K562 (cell line): Measurements from ENCODE around the gene CLDN5. TPM values are rescaled to one million over a fixed set of nuclear protein-coding genes. Genes with fewer than 3 reads are reported as not detected.

Source experiments
- ATF1 ChIP-seq, 2 experiments: fragments of 450-650 bp in 1 of 2; IDR thresholded peaks; 2 replicates each; pipeline ENCODE4 v1.6.1; 2016; ENCODE audit warnings: missing compliant biosample characterization in 1 of 2, missing genetic modification characterization in 1 of 2
- CBFA2T2 ChIP-seq: fragments of 450-650 bp; conservative IDR thresholded peaks from 2 replicates; pipeline ENCODE4 v1.6.1; 2017; ENCODE audit warnings: mild to moderate bottlenecking
- CBFB ChIP-seq: sonication (generic); formaldehyde crosslinking; IDR thresholded peaks from 2 replicates; pipeline ENCODE4 v1.4.0; 2020; ENCODE audit warnings: mild to moderate bottlenecking, missing genetic modification reagents
- CBX3 ChIP-seq, 2 experiments: IDR thresholded peaks; 1 replicate in 1 of 2; 2 replicates in 1 of 2; pipeline ENCODE4 v1.6.1; 2012; ENCODE audit warnings: inconsistent platforms in 2 of 2, low read length in 2 of 2, borderline replicate concordance in 1 of 2, control low read depth in 1 of 2
- GABPA ChIP-seq: fragments of 200-800 bp; sonication (Bioruptor generic); conservative IDR thresholded peaks from 2 replicates; pipeline ENCODE4 v1.6.1; 2016; ENCODE audit warnings: low read depth, missing genetic modification characterization, missing compliant biosample characterization
- GTF2F1 ChIP-seq: IDR thresholded peaks from 2 replicates; pipeline ENCODE4 v1.6.1; 2011; ENCODE audit warnings: low read depth, low read length, improper control_type of control experiment
- HNRNPUL1 ChIP-seq: fragments of 200-400 bp; formaldehyde crosslinking; IDR thresholded peaks from 2 replicates; pipeline ENCODE4 v1.6.1; 2017; ENCODE audit warnings: low read length
- MCM2 ChIP-seq: fragments of 450-650 bp; IDR thresholded peaks from 2 replicates; pipeline ENCODE4 v1.6.1; 2017; ENCODE audit warnings: low read depth, mild to moderate bottlenecking
- MCM3 ChIP-seq: fragments of 450-650 bp; IDR thresholded peaks from 2 replicates; pipeline ENCODE4 v1.6.1; 2016
- MEIS2 ChIP-seq: fragments of 450-650 bp; IDR thresholded peaks from 2 replicates; pipeline ENCODE4 v1.6.1; 2014; ENCODE audit warnings: mild to moderate bottlenecking; ENCODE audit not compliant: partially characterized antibody
- MTA2 ChIP-seq: fragments of 450-650 bp; IDR thresholded peaks from 2 replicates; pipeline ENCODE4 v1.6.1; 2016; ENCODE audit warnings: low read depth
- POLR2A ChIP-seq: fragments of 450-650 bp; conservative IDR thresholded peaks from 2 replicates; pipeline ENCODE4 v1.6.1; 2016
- POLR2AphosphoS2 ChIP-seq: IDR thresholded peaks from 2 replicates; pipeline ENCODE4 v1.6.1; 2012; ENCODE audit warnings: low read length, improper control_type of control experiment
- RBM22 ChIP-seq: fragments of 200-400 bp; formaldehyde crosslinking; IDR thresholded peaks from 2 replicates; pipeline ENCODE4 v1.6.1; 2018; ENCODE audit warnings: low read length, low read depth; ENCODE audit not compliant: poor library complexity, severe bottlenecking
- SMAD4 ChIP-seq: fragments of 250-450 bp; sonication (Bioruptor Pico); conservative IDR thresholded peaks from 2 replicates; pipeline ENCODE4 v1.8.0; 2021; ENCODE audit warnings: inconsistent platforms, mild to moderate bottlenecking, moderate library complexity
- SRF ChIP-seq, 2 experiments: fragments of 250-450, 450-650 bp in 1 of 2; sonication (Bioruptor Pico) in 1 of 2; sonication (generic) in 1 of 2; formaldehyde crosslinking; IDR thresholded peaks; 2 replicates each; pipeline versions ENCODE4 v1.5.0 to v1.5.1; 2020 to 2022; ENCODE audit warnings: mild to moderate bottlenecking in 1 of 2, missing genetic modification reagents in 1 of 2
- TGIF2 ChIP-seq: sonication (generic); formaldehyde crosslinking; IDR thresholded peaks from 2 replicates; pipeline ENCODE4 v1.8.1; 2022; ENCODE audit warnings: mild to moderate bottlenecking, missing genetic modification reagents, moderate library complexity
- XRCC5 ChIP-seq: fragments of 200-400 bp; formaldehyde crosslinking; IDR thresholded peaks from 2 replicates; pipeline ENCODE4 v1.6.1; 2017; ENCODE audit warnings: low read depth, mild to moderate bottlenecking, low read length
- ZBTB26 ChIP-seq: fragments of 450-650 bp; formaldehyde crosslinking; IDR thresholded peaks from 2 replicates; pipeline ENCODE4 v1.4.0; 2022; ENCODE audit warnings: missing genetic modification characterization
- ZNF282 ChIP-seq: sonication (generic); formaldehyde crosslinking; IDR thresholded peaks from 2 replicates; pipeline ENCODE4 v1.8.1; 2023; ENCODE audit warnings: missing genetic modification reagents
- ZNF764 ChIP-seq: fragments of 250-450 bp; sonication (Bioruptor Pico); IDR thresholded peaks from 2 replicates; pipeline ENCODE4 v1.4.0; 2020; ENCODE audit warnings: low read depth, mild to moderate bottlenecking, moderate library complexity
- ZNF780A ChIP-seq: fragments of 250-450 bp; sonication (Bioruptor Pico); IDR thresholded peaks from 2 replicates; pipeline ENCODE4 v1.5.0; 2021; ENCODE audit warnings: mild to moderate bottlenecking
- polyA plus RNA-seq, 8 experiments: library from polyadenylated mRNA; depleted of rRNA in 4 of 8; stranded (reverse) in 5 of 8; unstranded in 3 of 8; fragments of >200 nt; fragmentation: Nextera tagmentation in 2 of 8; fragmentation: Illumina TruSeq in 1 of 8; extraction: Ambion mirVana in 2 of 8; extraction: Trizol in 1 of 8; gene quantifications; 2 replicates each; pipeline versions ENCODE4 v1.2.1 to v1.2.3, GENCODE V29; 2011 to 2014; ENCODE audit warnings: inconsistent platforms in 1 of 8, missing spikeins in 1 of 8
- total RNA-seq, 7 experiments: library from RNA; depleted of rRNA in 6 of 7; stranded (reverse); fragments of >200 nt in 6 of 7; fragmentation: Illumina TruSeq in 2 of 7; extraction: Trizol in 2 of 7; gene quantifications; 2 replicates each; pipeline versions ENCODE4 v1.2.1 to v1.2.3, GENCODE V29; 2011 to 2021; ENCODE audit warnings: low replicate concordance in 1 of 7
- TF ChIP-seq, protein P1 (sequence below): fragments of 250-450 bp; sonication (Bioruptor Pico); IDR thresholded peaks from 2 replicates; pipeline ENCODE4 v1.4.0; 2020; ENCODE audit warnings: borderline replicate concordance
- TF ChIP-seq, protein P2 (sequence below): fragments of 250-450 bp; sonication (Bioruptor Pico); IDR thresholded peaks from 2 replicates; pipeline ENCODE4 v1.8.0; 2021; ENCODE audit warnings: mild to moderate bottlenecking, moderate library complexity
- TF ChIP-seq, protein P3 (sequence below), 2 experiments: fragments of 450-650 bp in 1 of 2; IDR thresholded peaks; 2 replicates each; pipeline ENCODE4 v1.6.1; 2011 to 2017; ENCODE audit warnings: low read depth in 2 of 2, antibody characterized with exemption in 1 of 2, borderline replicate concordance in 1 of 2, low read length in 1 of 2, mild to moderate bottlenecking in 1 of 2, mixed read lengths in 1 of 2; ENCODE audit not compliant: control insufficient read depth in 1 of 2

The CLDN5 gene
- total and polyA plus RNA-seq, 9 of the 15 experiments (the other 6 are each of a cell fraction or from before 2014, with no cell fraction given), result 0.20 TPM; not detected in 8

DNA sequence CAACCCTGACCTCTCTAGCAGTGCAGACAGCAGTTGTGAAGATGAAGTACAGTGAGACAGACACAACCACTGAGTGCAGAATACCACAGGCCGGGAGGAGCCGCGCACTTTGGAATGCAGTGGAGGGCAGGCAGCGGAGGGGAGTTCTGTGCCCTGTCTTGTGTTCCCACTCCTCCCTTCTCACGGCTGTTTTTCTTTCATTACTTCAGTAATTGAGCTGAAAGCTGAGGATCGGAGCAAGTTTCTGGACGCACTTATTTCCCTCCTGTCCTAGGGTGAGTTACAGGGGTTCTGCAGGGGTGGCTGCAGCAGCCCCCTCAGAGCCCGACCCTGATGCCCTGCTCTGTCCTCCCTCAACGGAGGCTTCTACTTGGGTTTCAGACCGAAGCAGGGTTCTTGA is 5.6 kb downstream of the CLDN5 start (continued):
- TF ChIP-seq, protein P1, sequence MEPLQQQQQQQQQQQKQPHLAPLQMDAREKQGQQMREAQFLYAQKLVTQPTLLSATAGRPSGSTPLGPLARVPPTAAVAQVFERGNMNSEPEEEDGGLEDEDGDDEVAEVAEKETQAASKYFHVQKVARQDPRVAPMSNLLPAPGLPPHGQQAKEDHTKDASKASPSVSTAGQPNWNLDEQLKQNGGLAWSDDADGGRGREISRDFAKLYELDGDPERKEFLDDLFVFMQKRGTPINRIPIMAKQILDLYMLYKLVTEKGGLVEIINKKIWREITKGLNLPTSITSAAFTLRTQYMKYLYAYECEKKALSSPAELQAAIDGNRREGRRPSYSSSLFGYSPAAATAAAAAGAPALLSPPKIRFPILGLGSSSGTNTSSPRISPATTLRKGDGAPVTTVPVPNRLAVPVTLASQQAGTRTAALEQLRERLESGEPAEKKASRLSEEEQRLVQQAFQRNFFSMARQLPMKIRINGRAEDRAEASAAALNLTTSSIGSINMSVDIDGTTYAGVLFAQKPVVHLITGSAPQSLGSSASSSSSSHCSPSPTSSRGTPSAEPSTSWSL (CRISPR knock-in tag), result no peak
- TF ChIP-seq CBFA2T2 (no peak), RBM22 (no peak), ATF1 (CRISPR knock-in tag; IDR thresholded peaks at IDR 0.05) (no peak), ATF1 (tag; IDR thresholded peaks at IDR 0.05) (no peak), CBFB (CRISPR knock-in tag) (no peak), MCM2 (no peak), TGIF2 (CRISPR knock-in tag) (no peak), ZNF282 (no peak), ZBTB26 (CRISPR knock-in tag) (no peak), ZNF780A (no peak), HNRNPUL1 (no peak), POLR2A (peak; percentile 37), MEIS2 (no peak), GABPA (tag) (no peak), POLR2AphosphoS2 (no peak; the same call in 1 of the 2 replicates), MCM3 (no peak), GTF2F1 (no peak), XRCC5 (no peak), SRF (CRISPR knock-in tag; IDR thresholded peaks at IDR 0.05) (no peak), SMAD4 (CRISPR knock-in tag) (no peak), ZNF764 (CRISPR knock-in tag) (no peak), MTA2 (no peak), CBX3 (IDR thresholded peaks at IDR 0.05; ENCODE audit: borderline replicate concordance in 1 of 2, low read length in 2 of 2) (no peak)
- TF ChIP-seq, protein P2, sequence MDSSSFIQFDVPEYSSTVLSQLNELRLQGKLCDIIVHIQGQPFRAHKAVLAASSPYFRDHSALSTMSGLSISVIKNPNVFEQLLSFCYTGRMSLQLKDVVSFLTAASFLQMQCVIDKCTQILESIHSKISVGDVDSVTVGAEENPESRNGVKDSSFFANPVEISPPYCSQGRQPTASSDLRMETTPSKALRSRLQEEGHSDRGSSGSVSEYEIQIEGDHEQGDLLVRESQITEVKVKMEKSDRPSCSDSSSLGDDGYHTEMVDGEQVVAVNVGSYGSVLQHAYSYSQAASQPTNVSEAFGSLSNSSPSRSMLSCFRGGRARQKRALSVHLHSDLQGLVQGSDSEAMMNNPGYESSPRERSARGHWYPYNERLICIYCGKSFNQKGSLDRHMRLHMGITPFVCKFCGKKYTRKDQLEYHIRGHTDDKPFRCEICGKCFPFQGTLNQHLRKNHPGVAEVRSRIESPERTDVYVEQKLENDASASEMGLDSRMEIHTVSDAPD, result no peak
- TF ChIP-seq, protein P3, sequence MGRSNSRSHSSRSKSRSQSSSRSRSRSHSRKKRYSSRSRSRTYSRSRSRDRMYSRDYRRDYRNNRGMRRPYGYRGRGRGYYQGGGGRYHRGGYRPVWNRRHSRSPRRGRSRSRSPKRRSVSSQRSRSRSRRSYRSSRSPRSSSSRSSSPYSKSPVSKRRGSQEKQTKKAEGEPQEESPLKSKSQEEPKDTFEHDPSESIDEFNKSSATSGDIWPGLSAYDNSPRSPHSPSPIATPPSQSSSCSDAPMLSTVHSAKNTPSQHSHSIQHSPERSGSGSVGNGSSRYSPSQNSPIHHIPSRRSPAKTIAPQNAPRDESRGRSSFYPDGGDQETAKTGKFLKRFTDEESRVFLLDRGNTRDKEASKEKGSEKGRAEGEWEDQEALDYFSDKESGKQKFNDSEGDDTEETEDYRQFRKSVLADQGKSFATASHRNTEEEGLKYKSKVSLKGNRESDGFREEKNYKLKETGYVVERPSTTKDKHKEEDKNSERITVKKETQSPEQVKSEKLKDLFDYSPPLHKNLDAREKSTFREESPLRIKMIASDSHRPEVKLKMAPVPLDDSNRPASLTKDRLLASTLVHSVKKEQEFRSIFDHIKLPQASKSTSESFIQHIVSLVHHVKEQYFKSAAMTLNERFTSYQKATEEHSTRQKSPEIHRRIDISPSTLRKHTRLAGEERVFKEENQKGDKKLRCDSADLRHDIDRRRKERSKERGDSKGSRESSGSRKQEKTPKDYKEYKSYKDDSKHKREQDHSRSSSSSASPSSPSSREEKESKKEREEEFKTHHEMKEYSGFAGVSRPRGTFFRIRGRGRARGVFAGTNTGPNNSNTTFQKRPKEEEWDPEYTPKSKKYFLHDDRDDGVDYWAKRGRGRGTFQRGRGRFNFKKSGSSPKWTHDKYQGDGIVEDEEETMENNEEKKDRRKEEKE (IDR thresholded peaks at IDR 0.05; ENCODE audit: borderline replicate concordance in 1 of 2, control insufficient read depth in 1 of 2, low read depth in 2 of 2, low read length in 1 of 2), result no peak
